HG02610 (cell line): Measurements from ENCODE around the gene RAG1.

Experiments used
- ATAC-seq: cut with Tn5 transposase; IDR thresholded peaks from one replicate; pipeline ENCODE4 v1.9.1; 2021; ENCODE audit warnings: mild to moderate bottlenecking, moderate library complexity; ENCODE audit not compliant: unreplicated experiment

The RAG1 gene

DNA sequence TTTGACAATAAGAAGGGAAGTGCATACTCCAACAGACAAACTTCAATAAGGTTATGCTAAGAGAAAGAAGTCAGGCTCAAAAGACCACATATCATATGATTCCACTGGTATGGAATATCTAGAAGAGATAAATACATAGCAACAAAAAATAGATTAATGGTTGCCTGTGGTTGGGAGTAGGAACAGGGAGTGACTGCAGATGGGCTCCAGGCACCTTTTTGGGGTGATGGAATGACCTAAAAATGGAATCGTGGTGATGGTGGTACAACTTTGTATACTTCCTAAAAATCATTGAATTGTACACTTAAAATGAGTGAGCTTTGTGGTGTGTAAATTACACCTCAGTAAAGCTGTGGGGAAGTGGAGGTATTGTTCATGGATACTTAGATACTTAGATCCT lies 59.2 kb downstream of the RAG1 start:
- ATAC-seq: no peak

DNA sequence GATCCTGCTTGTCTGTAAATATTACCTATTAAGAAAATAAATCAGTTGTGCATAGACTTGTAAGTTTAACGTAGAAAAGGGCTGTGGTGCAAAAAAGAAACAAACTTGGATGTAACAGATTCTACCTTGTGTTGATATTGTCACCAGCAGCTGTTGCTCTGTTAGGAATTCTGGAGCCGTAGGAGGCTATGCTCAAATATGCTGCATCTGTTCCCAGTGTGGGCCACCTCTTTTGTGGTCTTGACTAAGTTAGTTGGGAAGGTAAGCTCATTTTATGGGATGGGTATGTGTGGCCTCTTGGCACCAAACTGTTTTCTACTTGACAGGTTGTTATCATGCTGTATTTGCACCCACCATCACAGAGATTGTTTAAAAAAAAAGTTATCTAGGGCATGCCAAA lies 59.7 kb downstream of the RAG1 start:
- no peak for ATAC-seq

DNA sequence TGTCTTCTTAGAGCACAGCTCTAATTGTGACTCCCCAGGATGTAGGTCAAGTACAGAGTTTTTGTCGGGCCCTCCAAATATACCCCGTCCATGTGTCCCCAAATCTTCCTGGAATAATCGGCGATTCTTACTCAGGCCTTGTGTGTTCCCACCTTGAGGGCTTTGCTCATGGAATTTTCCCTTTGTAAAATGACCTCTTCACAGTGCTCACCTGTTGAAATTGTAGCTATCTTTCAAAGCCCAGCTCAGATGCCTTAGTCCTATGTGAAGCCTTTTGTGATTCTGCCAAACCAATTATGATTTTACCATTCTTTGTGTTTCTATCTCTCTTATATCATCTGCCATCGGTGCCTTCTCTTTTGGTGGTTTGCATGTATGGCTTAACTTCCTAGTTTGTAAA lies 60.3 kb downstream of the RAG1 start:
- no peak for ATAC-seq

DNA sequence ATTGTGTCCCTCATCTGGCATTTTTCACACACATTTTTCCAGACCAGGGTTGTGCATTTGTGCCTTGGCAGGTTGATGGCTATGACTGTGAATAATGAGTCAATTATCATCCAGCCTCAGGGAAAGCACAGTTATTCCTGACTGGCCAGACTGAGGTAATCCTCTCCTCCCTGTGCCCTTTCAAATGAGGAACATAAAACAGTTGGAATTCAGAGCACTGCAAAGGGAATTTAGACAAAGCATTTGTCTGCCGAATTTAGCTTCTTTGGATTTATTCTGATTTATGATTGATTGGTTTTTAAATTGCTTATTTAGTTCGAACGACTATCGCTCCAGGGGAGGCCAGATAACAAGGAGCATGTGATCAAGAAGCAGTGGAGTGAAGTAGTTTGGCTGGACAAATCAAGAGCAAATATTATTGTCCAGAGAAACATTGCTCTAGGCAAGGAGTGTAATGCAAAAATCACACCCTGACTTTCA lies 61.0 kb downstream of the RAG1 start:
- ATAC-seq: no peak
